Measurements from ENCODE around the gene ARIH1.

ARIH1 gene

DNA sequence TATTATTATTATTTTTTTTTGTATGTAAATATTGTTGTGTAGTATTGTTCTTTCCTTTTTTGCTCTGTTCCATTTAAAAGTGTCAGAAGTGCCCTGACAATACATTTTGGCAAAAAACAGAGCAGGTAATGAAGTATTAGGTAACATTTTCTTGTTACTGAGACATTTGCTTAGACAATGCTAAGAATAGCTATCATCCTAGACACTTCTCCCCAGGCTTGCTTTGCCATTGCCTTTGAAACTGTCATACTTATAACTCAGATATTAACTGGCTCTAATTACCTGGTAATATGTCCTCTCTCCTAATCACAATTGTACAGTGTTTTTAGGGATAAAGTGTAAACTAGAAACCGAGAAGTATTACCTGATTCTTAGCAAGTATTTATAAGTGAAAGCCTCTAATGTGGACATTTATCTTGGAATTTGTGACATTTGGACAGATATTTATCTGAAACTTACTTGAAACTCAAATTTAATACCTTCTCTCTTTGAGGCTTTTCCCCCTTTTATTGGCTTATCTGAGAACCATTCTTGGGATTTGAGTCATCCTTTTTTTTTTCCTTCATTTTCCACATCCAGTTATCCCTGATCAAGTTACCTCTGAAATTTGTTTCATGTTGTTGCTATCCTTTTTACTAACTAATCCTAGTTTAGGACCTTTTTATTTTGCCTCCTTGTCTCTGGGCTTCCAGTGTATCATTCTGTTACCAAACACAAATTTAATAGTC lies 13.1 kb downstream of the ARIH1 start:
- DNase-seq: no peak

DNA sequence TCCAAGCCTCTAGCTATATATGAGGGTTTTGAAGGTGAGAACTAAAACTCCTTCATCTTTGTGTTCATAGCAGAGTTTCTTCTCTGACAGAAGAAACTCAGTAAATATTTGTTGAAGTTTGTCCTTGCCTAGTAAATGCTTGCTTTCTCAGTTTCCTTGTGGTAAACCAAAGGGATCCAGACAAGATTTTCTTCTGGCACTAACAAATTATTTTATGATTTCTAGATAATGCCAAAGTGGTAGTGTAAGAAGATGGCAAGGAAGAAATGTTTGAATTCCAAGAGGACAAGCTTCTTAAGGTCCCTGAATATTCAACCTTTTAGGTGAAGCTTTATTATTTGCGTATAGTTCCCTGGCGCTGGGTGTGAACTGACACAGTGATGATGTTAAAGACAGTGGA lies 14.4 kb downstream of the ARIH1 start:
- DNase-seq: no peak

DNA sequence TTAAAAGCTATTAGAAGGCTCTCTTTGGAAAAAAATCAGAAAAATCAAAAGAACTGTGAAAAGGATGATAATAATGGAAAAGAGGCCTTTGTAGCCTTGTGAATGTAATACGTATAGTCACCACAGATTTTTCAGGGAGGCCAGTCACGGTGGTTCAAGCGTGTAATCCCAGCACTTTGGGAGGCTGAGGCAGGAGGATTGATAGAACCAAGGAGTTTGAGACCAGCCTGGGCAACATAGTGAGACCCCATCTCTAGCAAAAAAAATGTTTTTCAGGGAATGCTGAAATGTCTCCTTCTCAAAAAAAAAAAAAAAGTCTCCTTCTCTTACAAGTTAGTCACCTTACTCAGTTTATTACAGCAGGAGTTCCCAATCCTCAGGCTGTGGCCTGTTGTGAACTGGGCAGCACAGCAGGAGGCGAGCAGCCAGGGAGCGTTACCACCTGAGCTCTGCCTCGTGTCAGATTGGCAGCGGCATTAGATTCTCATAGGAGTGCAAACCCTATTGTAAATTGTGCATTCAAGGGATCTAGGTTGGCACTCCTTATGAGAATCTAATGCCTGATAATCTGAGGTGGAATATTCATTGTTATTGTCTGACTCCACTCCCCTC lies 15.9 kb downstream of the ARIH1 start:
- no peak for DNase-seq

DNA sequence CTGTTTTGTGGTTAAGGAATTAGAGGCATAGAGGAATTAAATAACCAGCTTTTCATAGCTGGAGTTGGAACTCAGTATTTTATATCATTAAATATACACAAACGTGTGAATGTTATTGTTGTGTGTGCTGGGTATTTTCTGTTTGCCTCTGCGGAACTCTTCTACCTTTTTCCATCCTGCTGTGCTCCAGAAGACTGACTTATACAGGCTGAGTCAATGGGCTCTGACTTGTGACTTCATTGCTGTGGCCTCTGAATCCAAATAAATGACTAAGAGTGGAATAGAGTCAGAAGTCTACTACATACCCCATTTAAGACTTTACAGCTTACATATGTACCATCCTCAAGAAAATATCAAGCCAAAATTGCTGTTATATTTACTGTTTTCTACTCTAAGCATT lies 17.6 kb downstream of the ARIH1 start:
- DNase-seq: no peak

DNA sequence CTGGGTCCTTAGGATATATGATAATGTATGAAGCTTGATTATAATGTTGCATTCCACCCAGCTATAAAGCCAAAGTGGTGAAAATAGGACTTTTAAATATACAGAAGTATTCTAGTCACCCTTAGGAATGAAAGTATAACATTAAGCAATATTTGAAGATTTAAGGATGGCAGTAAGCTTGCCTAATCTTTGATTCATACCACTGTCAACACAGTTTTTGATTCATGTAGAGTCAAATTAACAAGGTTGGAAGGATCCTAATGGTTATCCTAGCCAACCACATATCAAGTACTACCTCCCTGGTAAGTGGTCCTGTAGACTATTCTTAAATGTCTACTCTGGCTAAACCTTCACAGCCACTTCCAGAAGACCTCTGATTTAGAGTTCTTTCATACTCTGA lies 18.6 kb downstream of the ARIH1 start:
- DNase-seq: no peak

DNA sequence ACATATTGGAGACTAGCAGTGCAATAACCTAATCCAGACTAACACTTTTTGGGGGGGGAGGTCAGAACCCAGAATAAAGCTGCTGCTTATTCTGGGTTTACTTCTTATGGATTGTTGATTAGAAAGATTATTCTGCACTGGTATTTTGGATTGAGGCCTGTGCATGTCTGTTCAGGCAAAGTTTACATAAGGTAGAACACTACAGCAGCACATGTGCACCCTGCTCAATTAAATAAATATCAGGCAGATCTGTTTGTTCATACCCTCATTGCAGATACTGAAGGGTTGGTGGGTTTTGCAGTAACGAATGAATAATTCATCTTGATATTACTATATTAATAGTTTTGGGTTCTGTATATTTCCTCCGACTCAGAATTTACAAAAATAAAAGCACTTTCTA lies 19.1 kb downstream of the ARIH1 start:
- no peak for DNase-seq

DNA sequence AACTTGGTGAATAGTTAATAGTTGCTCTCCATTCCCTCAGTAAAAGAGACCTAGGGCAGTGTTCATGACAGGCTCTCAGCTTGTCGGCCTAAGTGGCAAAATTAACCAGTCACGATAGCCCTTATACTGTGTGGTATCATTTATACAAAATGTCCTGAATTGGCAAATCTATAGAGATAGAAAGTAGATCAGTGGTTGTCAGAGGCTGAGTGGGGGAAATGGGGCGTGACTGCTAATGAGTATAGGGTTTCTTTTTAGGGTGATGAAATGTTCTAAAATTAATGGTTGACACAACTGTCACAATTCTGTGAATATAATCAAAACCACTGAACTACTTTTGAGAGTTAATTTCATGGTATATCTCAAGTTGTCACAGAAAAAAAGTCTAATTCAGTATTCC lies 20.9 kb downstream of the ARIH1 start:
- no peak for DNase-seq

DNA sequence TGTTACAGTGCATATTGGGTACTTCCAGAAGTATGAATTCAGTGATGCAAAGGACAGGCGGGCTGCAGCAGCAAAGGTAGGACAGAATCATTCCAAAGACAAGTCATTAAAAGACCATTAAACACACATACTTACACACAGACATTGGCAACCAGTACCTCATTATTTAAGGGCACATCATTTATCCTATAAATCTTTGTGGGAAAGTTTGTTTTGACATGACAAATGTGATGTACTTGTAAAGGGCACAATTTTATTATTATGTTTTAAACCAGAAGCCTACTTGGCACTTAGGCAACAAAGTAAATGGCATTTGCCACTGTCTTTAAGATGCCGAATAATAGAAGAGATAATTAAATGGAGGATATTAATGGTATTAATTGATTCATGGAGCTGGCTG lies 22.7 kb downstream of the ARIH1 start:
- DNase-seq: no peak

DNA sequence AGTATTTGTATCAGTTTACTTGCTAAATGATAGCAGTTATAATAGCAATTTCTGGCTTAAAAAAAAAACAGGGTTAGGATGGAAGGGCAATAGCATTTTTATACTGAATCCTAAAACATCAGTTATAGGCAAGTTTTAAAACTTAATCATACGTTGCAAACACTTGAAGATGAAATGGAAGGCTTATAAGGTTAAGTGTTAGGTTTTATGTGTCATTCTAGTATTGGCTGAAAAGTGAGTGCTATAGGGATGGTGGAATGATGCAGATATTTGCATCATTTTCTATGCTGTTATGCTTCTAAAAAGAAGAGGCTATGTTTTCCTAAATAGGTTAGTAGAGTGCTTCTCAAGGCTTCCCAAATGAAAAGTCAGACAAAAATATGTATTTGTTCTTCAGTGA lies 23.3 kb downstream of the ARIH1 start:
- no peak for DNase-seq

DNA sequence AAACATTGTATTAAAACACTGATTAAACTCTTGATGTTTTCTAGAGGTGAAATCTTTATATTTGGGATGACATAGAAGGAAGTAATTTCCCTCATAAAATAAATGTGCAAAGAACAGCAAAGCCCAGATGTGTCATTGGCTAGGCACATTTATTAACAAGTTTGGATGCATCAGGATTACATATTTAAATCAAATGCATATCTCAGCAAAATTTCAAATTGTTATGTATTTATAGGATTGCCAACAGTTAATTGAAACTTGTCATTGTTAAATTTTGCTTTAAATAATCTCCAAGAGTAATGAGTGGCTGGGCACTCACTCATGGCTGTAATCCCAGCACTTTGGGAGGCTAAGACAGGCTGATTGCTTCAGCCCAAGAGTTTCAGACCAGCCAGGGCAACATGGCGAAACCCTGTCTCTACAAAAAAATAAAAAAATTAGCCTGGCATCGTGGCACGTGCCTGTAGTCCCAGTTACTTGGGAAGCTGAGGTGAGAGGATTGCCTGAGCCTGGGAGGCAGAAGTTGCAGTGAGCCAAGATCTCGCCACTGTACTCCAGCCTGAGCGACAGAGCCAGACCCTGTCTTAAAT lies 28.2 kb downstream of the ARIH1 start:
- DNase-seq: no peak

DNA sequence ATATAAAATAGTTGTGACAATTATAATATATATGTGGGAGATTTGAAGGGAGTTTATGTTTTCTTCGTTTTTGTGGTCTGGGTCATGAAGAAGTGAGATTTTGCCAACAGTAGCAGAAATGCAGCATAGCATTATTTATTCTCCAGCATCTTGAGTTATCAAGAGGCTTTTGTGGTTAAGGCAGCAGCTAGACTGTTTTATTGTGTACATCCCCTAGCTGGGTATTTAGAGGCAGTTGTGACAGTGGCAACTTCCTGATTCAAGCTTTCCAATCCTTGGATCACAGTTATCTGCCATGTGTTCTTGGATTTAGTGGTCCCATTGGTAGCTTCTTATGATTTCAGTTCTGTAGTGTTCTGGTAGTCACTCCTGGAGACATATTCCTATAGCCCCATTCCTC lies 29.0 kb downstream of the ARIH1 start:
- DNase-seq: no peak

DNA sequence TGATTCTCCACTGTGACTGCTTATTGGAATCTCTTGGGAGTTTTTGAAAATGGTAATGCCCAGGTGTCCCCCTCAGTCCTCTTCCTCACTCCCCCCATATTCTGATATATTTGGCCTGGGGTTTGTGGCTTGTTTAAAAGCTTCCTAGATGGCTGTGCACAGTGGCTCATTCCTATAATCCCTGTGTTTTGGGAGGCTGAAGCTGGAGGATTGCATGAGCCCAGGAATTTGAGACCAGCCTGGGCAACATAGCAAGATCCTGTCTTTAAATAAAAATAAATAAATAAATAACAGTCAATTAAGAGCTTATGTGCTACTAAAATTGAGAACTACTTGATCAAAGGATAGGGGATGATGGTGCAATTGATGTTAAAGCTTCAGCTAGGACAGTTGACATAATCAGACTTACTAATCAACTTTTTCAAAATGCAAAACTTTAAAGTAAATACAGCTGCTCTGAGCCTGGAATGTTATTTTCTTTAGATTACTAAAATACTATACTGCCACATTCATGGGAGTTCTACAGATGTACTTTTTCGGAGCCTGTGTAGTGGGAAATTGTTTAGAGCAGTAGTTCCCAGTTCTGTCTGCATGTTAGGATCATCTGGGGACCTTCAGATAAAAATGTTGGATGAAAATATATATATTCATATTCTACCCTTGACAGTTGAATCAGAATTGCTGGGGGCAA lies 33.4 kb downstream of the ARIH1 start:
- no peak for DNase-seq

DNA sequence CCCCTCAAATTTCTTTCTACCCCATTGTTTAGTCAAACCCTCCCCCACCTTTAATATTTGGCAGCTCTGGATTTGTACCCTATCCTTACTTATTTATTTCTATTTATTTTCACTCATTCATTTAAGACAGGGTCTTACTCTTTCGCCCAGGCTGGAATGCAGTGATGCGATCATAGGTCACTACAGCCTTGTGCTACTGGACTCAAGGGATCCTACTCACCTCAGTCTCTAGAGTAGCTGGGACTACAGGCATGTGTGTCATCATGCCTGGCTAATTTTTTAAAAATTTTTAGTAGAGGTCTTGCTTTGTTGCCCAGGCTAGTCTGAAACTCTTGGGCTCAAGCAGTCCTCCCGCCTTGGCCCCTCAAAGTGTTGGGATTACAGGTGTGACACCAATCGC lies 35.4 kb downstream of the ARIH1 start:
- DNase-seq: no peak

DNA sequence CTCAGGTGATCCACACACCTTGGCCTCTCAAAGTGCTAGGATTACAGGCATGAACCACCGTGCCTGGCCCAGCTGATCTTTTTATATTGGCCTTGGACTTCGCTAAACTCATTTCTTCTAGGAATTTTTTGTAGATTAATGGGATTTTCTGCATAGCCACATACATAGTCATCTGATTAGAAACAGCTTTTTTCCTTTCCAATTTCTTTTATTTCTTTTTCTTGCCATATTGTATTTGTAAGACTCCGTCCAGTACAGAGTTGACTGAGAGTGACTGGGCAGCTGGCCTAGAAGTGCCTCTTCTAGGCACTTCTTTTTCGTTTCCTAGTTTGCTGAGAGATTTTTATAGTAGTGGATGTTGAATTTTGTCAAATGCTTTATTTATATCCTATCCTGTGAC lies 37.4 kb downstream of the ARIH1 start:
- DNase-seq: no peak

DNA sequence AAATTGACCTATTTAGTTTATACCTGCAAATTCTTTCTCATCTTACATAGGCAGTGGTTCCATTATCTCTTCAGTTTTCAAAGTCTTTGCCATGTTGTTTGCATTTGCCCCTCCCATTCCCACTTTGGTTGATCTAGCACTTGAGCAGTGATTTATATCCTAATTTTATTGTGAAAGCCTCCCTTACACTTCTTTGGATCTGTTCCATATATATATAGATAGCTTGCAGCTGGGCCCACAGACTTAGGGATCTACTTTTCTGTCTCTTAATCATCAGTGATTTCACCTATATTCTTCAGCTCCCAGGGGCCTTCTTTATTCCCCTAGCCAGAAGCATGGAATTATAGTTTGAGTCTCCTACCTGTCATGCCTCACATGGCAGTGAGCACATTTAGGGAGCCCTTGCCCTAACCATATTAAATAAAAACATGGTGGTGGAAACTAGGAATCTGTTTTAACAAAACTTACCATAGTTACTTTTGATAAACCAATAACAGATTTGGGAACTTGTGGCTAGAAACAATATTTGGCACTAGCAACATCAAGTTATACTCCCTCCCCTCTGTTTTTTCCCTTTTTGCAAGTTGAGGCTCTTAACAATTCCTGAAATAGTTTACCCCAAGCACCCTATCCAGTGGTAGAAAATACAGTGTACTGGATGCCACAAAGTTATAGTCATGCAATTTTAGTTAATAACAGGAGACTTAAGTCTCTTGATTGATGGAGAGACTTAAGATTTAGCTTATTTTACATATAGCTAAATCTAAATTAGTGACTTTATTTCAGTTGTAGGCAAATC lies 41.7 kb downstream of the ARIH1 start:
- DNase-seq: no peak

DNA sequence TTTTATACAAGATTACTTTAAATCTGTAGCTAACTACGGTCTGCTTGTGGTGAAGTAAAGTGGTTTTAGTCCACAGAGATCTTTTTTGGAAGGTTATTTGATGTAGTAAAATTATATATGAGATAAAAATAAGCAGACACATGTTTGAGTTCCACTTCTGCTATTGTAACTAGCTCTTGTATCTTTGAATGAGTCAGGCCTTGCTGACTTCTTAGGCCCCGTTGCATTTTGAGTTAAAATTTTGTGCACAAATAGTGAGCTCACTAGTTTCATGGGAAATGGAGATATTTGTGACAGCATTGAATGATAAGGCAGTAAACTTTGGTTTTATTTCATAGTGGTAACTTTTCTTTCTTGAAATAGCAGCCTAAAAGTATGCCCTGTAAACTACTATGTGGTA lies 42.6 kb downstream of the ARIH1 start:
- DNase-seq: no peak

DNA sequence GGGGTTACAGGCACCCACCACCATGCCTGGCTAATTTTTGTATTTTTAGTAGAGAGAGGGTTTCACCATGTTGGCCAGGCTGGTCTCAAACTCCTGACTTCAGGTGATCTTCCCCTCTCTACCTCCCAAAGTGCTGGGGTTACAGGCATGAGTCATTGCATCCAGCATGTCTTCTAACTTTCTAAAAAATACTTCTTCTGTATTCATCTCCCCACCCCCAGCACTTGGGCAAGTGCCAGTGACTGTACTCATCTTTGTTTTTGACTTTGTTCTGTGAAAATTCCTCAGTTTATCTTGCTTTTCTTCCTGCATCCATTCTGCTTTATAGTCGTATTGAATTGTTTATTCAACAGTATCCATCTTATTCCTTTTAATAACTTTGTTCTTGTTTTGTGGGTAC lies 47.6 kb downstream of the ARIH1 start:
- no peak for DNase-seq

DNA sequence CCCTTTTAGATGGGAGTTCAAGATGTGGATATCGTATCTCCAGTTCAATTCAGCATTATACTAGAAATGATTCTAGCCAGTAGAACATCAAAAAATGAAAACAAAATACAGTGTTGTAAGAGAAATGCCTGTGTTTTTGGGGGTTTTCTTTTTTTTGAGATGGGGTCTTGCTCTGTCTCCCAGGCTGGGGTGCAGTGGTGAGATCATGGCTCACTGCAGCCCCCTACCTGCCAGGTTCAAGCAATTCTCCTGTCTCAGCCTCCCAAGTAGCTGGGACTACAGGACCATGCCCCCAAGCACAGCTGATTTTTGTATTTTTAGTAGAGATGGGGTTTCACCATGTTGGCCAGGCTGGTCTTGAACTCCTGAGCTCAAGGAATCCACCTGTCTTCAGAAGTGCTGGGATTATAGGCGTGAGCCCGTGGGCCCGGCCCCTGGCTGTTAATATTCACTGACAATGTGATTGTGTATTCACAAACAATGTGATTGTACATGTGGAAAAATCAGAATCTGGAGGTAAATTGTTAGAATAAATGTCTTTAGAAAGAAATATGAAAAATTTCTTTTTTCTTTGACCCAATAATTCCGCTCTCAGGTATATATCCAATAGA lies 59.0 kb downstream of the ARIH1 start:
- DNase-seq: no peak

DNA sequence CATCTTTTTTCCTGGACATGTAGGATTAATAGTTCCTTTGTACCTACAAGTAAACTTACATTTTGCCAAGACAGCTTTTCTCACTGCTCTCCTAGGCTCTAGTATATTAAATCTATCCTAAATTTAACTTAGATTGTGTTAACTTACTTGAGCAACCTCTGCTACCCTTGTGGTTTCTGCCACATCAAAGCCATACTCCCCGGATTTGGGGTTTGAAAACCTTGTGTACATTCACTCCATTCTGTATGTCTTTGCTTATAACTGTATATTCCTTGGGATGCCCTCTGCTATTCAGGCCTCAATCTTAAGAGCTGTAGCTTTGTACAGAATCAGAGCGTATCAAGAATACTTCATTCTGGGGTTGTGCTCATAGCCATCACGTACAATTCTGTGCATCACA lies 60.4 kb downstream of the ARIH1 start:
- DNase-seq: no peak

DNA sequence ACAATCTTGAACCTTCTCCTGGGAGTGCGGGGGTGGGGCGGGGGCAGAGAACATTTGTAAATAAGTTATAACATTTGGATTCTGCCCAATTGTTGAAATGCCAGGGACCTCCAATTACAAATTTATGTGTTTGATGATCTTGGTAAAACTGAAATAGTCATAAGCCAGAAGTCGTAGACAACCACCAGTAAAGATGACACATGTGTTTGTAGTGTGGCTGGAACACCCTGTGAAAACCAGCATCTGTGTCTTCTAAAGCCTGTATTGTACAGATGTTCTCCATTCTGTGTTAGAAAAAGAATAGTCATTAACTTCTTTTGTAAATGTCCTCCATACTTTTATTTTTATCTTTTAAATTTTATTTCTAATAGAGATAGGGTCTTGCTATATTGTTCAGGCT lies 61.8 kb downstream of the ARIH1 start:
- no peak for DNase-seq

DNA sequence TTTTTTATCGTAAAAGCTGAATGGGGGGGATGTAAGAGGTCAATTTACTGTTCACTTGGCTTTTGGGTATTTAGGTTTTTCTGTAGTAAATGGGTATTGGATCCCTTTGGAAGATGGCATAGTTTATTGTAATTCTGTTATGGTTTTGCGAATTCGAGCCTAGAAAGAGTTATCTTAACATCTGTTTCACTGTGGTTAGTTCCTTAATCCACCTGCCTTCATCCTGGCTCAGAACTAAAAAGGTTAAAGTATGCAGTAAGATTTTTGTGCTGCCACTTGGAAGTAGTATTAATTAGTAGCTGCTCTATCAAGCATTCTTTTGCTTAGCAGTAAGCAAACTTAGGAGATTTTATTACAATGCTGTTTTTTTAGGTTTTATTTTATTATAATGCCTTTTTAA lies 62.4 kb downstream of the ARIH1 start:
- DNase-seq: no peak

DNA sequence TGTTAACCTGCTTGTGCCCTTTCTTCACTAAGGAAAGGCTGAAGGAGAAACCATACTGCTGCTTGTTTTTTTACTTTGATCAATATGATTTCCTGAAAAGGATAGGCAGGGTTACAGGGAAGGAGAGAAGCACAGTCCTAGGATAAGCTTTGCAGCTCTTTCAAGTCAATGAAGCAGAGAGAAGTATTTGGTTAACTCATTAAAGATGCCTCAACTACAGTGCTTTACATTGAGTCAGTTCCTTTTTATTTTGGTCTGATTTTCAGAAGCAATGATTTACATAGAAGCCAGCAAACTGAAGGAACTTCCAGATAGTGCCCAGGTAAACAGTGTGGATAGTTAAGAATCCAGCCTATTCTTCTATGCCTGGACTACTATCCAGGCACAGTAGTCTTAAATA lies 64.8 kb downstream of the ARIH1 start:
- no peak for DNase-seq
